HL-60 (cell line): Measurements from ENCODE around the gene NPEPPS.
"Not testable (repeated sequence)": the region's sequence is repeated elsewhere in the genome, so short reads cannot be mapped to it uniquely, and the experiment has no call there.

Source experiments
- CTCF ChIP-seq: IDR thresholded peaks from one replicate; pipeline ENCODE4 v1.5.1; 2011; ENCODE audit warnings: low read length, control low read depth, inconsistent platforms; ENCODE audit not compliant: insufficient read depth
- GABPA ChIP-seq: IDR thresholded peaks from 2 replicates; pipeline ENCODE4 v1.6.1; 2012; ENCODE audit warnings: low read depth
- POLR2AphosphoS5 ChIP-seq: IDR thresholded peaks from 2 replicates; pipeline ENCODE4 v1.6.1; 2012; ENCODE audit warnings: low read depth
- REST ChIP-seq: IDR thresholded peaks from 2 replicates; pipeline ENCODE4 v1.6.1; 2012; ENCODE audit warnings: low read depth; ENCODE audit not compliant: insufficient replicate concordance

GRCh38 chr17:47572561-47572960, 41.7 kb downstream of the NPEPPS start:
- TF ChIP-seq CTCF, GABPA, POLR2AphosphoS5, REST: not testable (repeated sequence)
